CD14-positive monocyte (primary cell): ENCODE results near the gene PNKP. TPM values are rescaled to one million over a fixed set of nuclear protein-coding genes. Genes with fewer than 3 reads are reported as not detected.

ENCODE experiments used
- DNase-seq, 3 donors: peaks; one replicate each; pipeline ENCODE4 v3.0.0-alpha.2; 2011 to 2022
- H2AFZ ChIP-seq: 2 replicates; pipeline ENCODE4 v1.6.0; 2012; ENCODE audit warnings: mild to moderate bottlenecking, low read depth, low read length, inconsistent platforms; ENCODE audit not compliant: insufficient read depth, poor library complexity, severe bottlenecking
- H3K27ac ChIP-seq, 2 donors: 1 replicate in 1 of 2; 2 replicates in 1 of 2; pipeline ENCODE4 v1.5.1; 2012 to 2013; ENCODE audit warnings: low read length in 2 of 2, control low read depth in 1 of 2, inconsistent platforms in 1 of 2, low read depth in 1 of 2, mild to moderate bottlenecking in 1 of 2
- H3K27me3 ChIP-seq, 2 donors: one replicate each; pipeline versions ENCODE4 v1.6.0 to v1.6.1; 2011 to 2013; ENCODE audit warnings: low read length in 2 of 2; ENCODE audit not compliant: control insufficient read depth in 2 of 2, insufficient read depth in 2 of 2
- H3K36me3 ChIP-seq, 2 donors: replicated peaks in 1 of 2; 1 replicate in 1 of 2; 2 replicates in 1 of 2; pipeline versions ENCODE4 v1.5.1 to v1.6.1; 2012 to 2013; ENCODE audit warnings: low read length in 2 of 2, control low read depth in 1 of 2, inconsistent platforms in 1 of 2, mild to moderate bottlenecking in 1 of 2; ENCODE audit not compliant: insufficient read depth in 2 of 2, control insufficient read depth in 1 of 2
- H3K4me1 ChIP-seq, 2 donors: 1 replicate in 1 of 2; 2 replicates in 1 of 2; pipeline versions ENCODE4 v1.5.1 to v1.6.1; 2012 to 2013; ENCODE audit warnings: low read length in 2 of 2, control low read depth in 1 of 2, inconsistent platforms in 1 of 2, mild to moderate bottlenecking in 1 of 2, moderate library complexity in 1 of 2; ENCODE audit not compliant: insufficient read depth in 2 of 2, control insufficient read depth in 1 of 2
- H3K4me2 ChIP-seq: replicated peaks from 2 replicates; pipeline ENCODE3; 2012; ENCODE audit warnings: low read length, moderate library complexity, mild to moderate bottlenecking; ENCODE audit not compliant: poor library complexity, severe bottlenecking; ENCODE audit errors: extremely low read depth
- H3K4me3 ChIP-seq, 3 experiments: fragments of 200-600 bp in 1 of 3; sonication (generic) in 1 of 3; replicated peaks in 1 of 3; 1 replicate in 2 of 3; 2 replicates in 1 of 3; pipeline ENCODE4 v1.5.1; 2011 to 2013; ENCODE audit warnings: low read length in 3 of 3, mild to moderate bottlenecking in 3 of 3, control low read depth in 2 of 3, low read depth in 2 of 3, inconsistent platforms in 1 of 3, moderate library complexity in 1 of 3
- H3K79me2 ChIP-seq: 2 replicates; pipeline ENCODE4 v1.6.0; 2012; ENCODE audit warnings: mild to moderate bottlenecking, control low read depth, inconsistent platforms, low read length, moderate library complexity; ENCODE audit not compliant: insufficient read depth
- H3K9ac ChIP-seq: 2 replicates; pipeline ENCODE4 v1.6.0; 2017; ENCODE audit warnings: low read length, mild to moderate bottlenecking; ENCODE audit not compliant: insufficient read depth, poor library complexity, severe bottlenecking
- H3K9me3 ChIP-seq, 2 donors: replicated peaks in 1 of 2; 1 replicate in 1 of 2; 2 replicates in 1 of 2; pipeline versions ENCODE4 v1.5.1 to v1.6.1; 2012 to 2013; ENCODE audit warnings: low read length in 2 of 2, control low read depth in 1 of 2; ENCODE audit not compliant: control insufficient read depth in 1 of 2, insufficient read depth in 1 of 2
- H4K20me1 ChIP-seq: 2 replicates; pipeline ENCODE4 v1.6.0; 2012; ENCODE audit warnings: mild to moderate bottlenecking, low read length, control low read depth, moderate library complexity; ENCODE audit not compliant: insufficient read depth
- H3K27ac Mint-ChIP-seq, 7 donors: one replicate each; pipeline ENCODE4 v1.8.0; 2020; ENCODE audit warnings: mild to moderate bottlenecking in 7 of 7, mixed read lengths in 7 of 7, moderate library complexity in 6 of 7, inconsistent platforms in 2 of 7
- H3K27me3 Mint-ChIP-seq, 3 donors: one replicate each; pipeline ENCODE4 v1.8.0; 2021 to 2022; ENCODE audit warnings: low read depth in 3 of 3, mild to moderate bottlenecking in 3 of 3, mixed read lengths in 3 of 3, moderate library complexity in 3 of 3, inconsistent platforms in 1 of 3
- H3K36me3 Mint-ChIP-seq, 2 donors: one replicate each; pipeline ENCODE4 v1.8.0; 2020; ENCODE audit warnings: mixed read lengths in 2 of 2, inconsistent platforms in 1 of 2, mild to moderate bottlenecking in 1 of 2
- H3K4me1 Mint-ChIP-seq: one replicate; pipeline ENCODE4 v1.8.0; 2020; ENCODE audit warnings: mild to moderate bottlenecking, mixed read lengths
- H3K4me3 Mint-ChIP-seq, 2 donors: one replicate each; pipeline ENCODE4 v1.8.0; 2020; ENCODE audit warnings: mild to moderate bottlenecking in 2 of 2, mixed read lengths in 2 of 2, moderate library complexity in 1 of 2
- H3K9me3 Mint-ChIP-seq, 7 donors: one replicate each; pipeline ENCODE4 v1.8.0; 2020 to 2022; ENCODE audit warnings: mixed read lengths in 7 of 7, mild to moderate bottlenecking in 6 of 7, moderate library complexity in 6 of 7, inconsistent platforms in 2 of 7
- CTCF ChIP-seq: fragments of 200-600 bp; IDR thresholded peaks from one replicate; pipeline ENCODE4 v1.8.0; 2022; ENCODE audit warnings: antibody characterized with exemption, mild to moderate bottlenecking
- WGBS: methylation state at CpG from one replicate; pipeline ENCODE4 v1.1.5; 2013; ENCODE audit warnings: missing lambda C conversion rate; ENCODE audit not compliant: insufficient coverage; 5-methylcytosine and 5-hydroxymethylcytosine counted together
- intact Hi-C, 2 donors: fragments of 100-400 bp; cut with micrococcal nuclease; formaldehyde crosslinking; loops; one replicate each; pipeline versions ENCODE4 v1.15.0 to v1.15.1; 2023
- polyA plus RNA-seq, 3 donors: library from polyadenylated mRNA; depleted of rRNA in 1 of 3; unstranded in 2 of 3; stranded (reverse) in 1 of 3; fragments of 300-500 nt in 2 of 3; fragments of >200 nt in 1 of 3; fragmentation: Illumina TruSeq in 2 of 3; gene quantifications; 1 replicate in 2 of 3; 2 replicates in 1 of 3; pipeline ENCODE4 v1.2.3, GENCODE V29; 2012 to 2021

PNKP gene
- polyA plus RNA-seq, 3 donors: 23.0 to 88.6 (median 30.2) TPM

GRCh38 chr19:49873834-49874233, 6.5 kb upstream of the PNKP start:
- no peaks in the 10 kb centered on the region for H3K27me3 ChIP-seq
- Mint-ChIP-seq H3K36me3 (peaks cover 16 to 41% of the 10 kb centered on the region in 2 donors), H3K27me3 (peaks cover 0 to 3% (median 0%) of the 10 kb centered on the region in 3 donors), H3K4me3 (no peak overlapping the region), H3K9me3 (peaks cover 0 to under 1% (median 0%) of the 10 kb centered on the region in 7 donors), H3K4me1 (peaks cover 34% of the 10 kb centered on the region), H3K27ac (no peak overlapping the region)
- no peak overlapping the region for H3K4me2 ChIP-seq
- intact Hi-C loops: no loop called here
- H3K9me3 ChIP-seq: no peaks in the 10 kb centered on the region
- 98% methylated on average over 6 of the region's 10 CpGs for WGBS
- H3K27ac ChIP-seq: no peak overlapping the region
- DNase-seq: no peak
- H2AFZ ChIP-seq: no peak overlapping the region
- H4K20me1 ChIP-seq: peaks cover 10% of the 10 kb centered on the region
- no peaks in the 10 kb centered on the region for H3K36me3 ChIP-seq
- H3K9ac ChIP-seq: no peak overlapping the region
- peaks cover 34 to 39% of the 10 kb centered on the region in 2 donors for H3K4me1 ChIP-seq
- no peak overlapping the region for H3K4me3 ChIP-seq
- H3K79me2 ChIP-seq: peaks cover 33% of the 10 kb centered on the region
- no peak for TF ChIP-seq CTCF

GRCh38 chr19:49873129-49873521, 5.7 kb upstream of the PNKP start:
- WGBS: 96% methylated on average over 26 of the region's 29 CpGs
- Histone ChIP-seq H3K27ac (no peak overlapping the region), H2AFZ (no peak overlapping the region), H3K9me3 (no peaks in the 10 kb centered on the region), H4K20me1 (peaks cover 4% of the 10 kb centered on the region), H3K79me2 (peaks cover 28% of the 10 kb centered on the region), H3K9ac (no peak overlapping the region), H3K4me1 (peaks cover 34 to 39% of the 10 kb centered on the region in 2 donors), H3K4me3 (no peak overlapping the region), H3K27me3 (no peaks in the 10 kb centered on the region), H3K4me2 (no peak overlapping the region), H3K36me3 (no peaks in the 10 kb centered on the region)
- peaks cover 15 to 38% of the 10 kb centered on the region in 2 donors for H3K36me3 Mint-ChIP-seq
- peak overlapping the region in 1 of 7 donors; percentile 32 for H3K27ac Mint-ChIP-seq
- TF ChIP-seq CTCF: no peak
- DNase-seq: no peak
- no peaks in the 10 kb centered on the region for H3K9me3 Mint-ChIP-seq
- H3K27me3 Mint-ChIP-seq: peaks cover 0 to 3% (median 0%) of the 10 kb centered on the region in 3 donors
- H3K4me1 Mint-ChIP-seq: peaks cover 34% of the 10 kb centered on the region
- no peak overlapping the region for H3K4me3 Mint-ChIP-seq
- intact Hi-C loops: no loop called here
